ENCODE data around the gene CPTP. TPM values are rescaled to one million over a fixed set of nuclear protein-coding genes. Genes with fewer than 3 reads are reported as not detected.

The CPTP gene
- total and polyA plus RNA-seq, 10 of the 15 experiments (the other 5 are each of a cell fraction or from before 2014, with no cell fraction given), result 0.06 to 24.3 (median 10.0) TPM

GRCh38 chr1:1320666-1321448 lies 3.7 kb upstream of the CPTP start (continued):
- no peak for TF ChIP-seq CHD1 (IDR thresholded peaks at IDR 0.05; ENCODE audit: low read depth, low read length)

GRCh38 chr1:1321477-1321876 lies 3.1 kb upstream of the CPTP start:
- no peaks in the 10 kb centered on the region for H3K27me3 ChIP-seq (replicated peaks in 1 of 2; ENCODE audit: control insufficient read depth in 2 of 2, insufficient read depth in 2 of 2, low read length in 1 of 2)
- ChIA-PET SMC1A (ENCODE audit: uncharacterized antibody, unreplicated experiment) (no interaction called here), RAD21 (ENCODE audit: unreplicated experiment) (no interaction called here), CTCF (no interaction called here), POLR2A (no interaction called here)
- WGBS (ENCODE audit: insufficient coverage, insufficient replicate concordance, low lambda C conversion rate, missing lambda C conversion rate), result 91% methylated on average over 8 of the region's 8 CpGs
- H3K9me3 ChIP-seq (replicated peaks; ENCODE audit: control insufficient read depth, insufficient read depth, low read length), result no peaks in the 10 kb centered on the region
- TF ChIP-seq BMI1 (IDR thresholded peaks at IDR 0.05; ENCODE audit: borderline replicate concordance) (no peak), TBL1XR1 (IDR thresholded peaks at IDR 0.05; ENCODE audit: low read depth, low read length) (no peak), CHD2 (IDR thresholded peaks at IDR 0.05; ENCODE audit: borderline replicate concordance, low read depth, low read length) (no peak), ZBTB33 (IDR thresholded peaks at IDR 0.05) (no peak), POLR2AphosphoS5 (IDR thresholded peaks at IDR 0.05; ENCODE audit: low read length) (no peak), FOXK2 (IDR thresholded peaks at IDR 0.05) (no peak), RBBP5 (conservative IDR thresholded peaks at IDR 0.05) (no peak), ZBED1 (IDR thresholded peaks at IDR 0.05; ENCODE audit: borderline replicate concordance) (no peak), PML (IDR thresholded peaks at IDR 0.05; ENCODE audit: low read length) (no peak), KAT2A (conservative IDR thresholded peaks at IDR 0.05; ENCODE audit: control insufficient read depth, low read depth, low read length) (no peak), GABPA (IDR thresholded peaks at IDR 0.05; ENCODE audit: low read depth) (no peak), PBX3 (IDR thresholded peaks at IDR 0.05; ENCODE audit: insufficient replicate concordance, low read depth, low read length) (no peak), NFIC (IDR thresholded peaks at IDR 0.05; ENCODE audit: low read depth, low read length) (no peak)
- peaks cover 0 to 9% of the 10 kb centered on the region in 2 experiments; a peak in 3 of 4 replicates for H3K36me3 ChIP-seq (ENCODE audit: control insufficient read depth in 2 of 2, insufficient read depth in 2 of 2, low read length in 1 of 2)
- H3K79me2 ChIP-seq (ENCODE audit: control insufficient read depth, insufficient read depth, low read length), result peaks cover 44% of the 10 kb centered on the region
- ATAC-seq (no peak), DNase-seq (ENCODE audit: low read depth, low spot score) (no peak), FAIRE-seq (no peak)
- intact Hi-C loops (cut with micrococcal nuclease; ENCODE audit: unreplicated experiment), result no loop called here
- peaks cover 10% of the 10 kb centered on the region for H3K4me1 ChIP-seq (ENCODE audit: control insufficient read depth, insufficient read depth, low read length)
- no peak overlapping the region for H3K4me2 ChIP-seq (ENCODE audit: control insufficient read depth, insufficient read depth)
- H3K4me3 ChIP-seq, result no peak overlapping the region
- no peak overlapping the region for H3K27ac ChIP-seq (ENCODE audit: control insufficient read depth, insufficient read depth)
- H3K9ac ChIP-seq (ENCODE audit: control insufficient read depth, insufficient read depth, low read length), result no peak overlapping the region
- BruUV-seq (replicated peaks), result TSS peak; percentile 23
- H2AFZ ChIP-seq (ENCODE audit: control insufficient read depth, low read depth, low read length), result no peak overlapping the region
- no peaks in the 10 kb centered on the region; the same call in 1 of the 2 replicates for H4K20me1 ChIP-seq (ENCODE audit: control insufficient read depth, insufficient read depth)
- in situ Hi-C loops (cut with MboI), result no loop called here

Data from GM12878 (cell line).